LNCaP clone FGC (cell line): Measurements from ENCODE around the gene CFAP61.

ENCODE experiments used
- DNase-seq: peaks from one replicate; pipeline ENCODE4 v3.0.0-alpha.2; 2011; ENCODE audit warnings: low read depth
- H3K4me3 ChIP-seq: 2 replicates; pipeline ENCODE4 v1.5.1; 2011; ENCODE audit warnings: mild to moderate bottlenecking, low read depth, low read length, control low read depth
- TF ChIP-seq, protein P1 (sequence below): IDR thresholded peaks from 2 replicates; pipeline ENCODE4 v1.5.1; 2012; ENCODE audit warnings: mild to moderate bottlenecking; ENCODE audit not compliant: control insufficient read depth, insufficient read depth; ENCODE audit errors: extremely low read depth

Gene CFAP61

DNA sequence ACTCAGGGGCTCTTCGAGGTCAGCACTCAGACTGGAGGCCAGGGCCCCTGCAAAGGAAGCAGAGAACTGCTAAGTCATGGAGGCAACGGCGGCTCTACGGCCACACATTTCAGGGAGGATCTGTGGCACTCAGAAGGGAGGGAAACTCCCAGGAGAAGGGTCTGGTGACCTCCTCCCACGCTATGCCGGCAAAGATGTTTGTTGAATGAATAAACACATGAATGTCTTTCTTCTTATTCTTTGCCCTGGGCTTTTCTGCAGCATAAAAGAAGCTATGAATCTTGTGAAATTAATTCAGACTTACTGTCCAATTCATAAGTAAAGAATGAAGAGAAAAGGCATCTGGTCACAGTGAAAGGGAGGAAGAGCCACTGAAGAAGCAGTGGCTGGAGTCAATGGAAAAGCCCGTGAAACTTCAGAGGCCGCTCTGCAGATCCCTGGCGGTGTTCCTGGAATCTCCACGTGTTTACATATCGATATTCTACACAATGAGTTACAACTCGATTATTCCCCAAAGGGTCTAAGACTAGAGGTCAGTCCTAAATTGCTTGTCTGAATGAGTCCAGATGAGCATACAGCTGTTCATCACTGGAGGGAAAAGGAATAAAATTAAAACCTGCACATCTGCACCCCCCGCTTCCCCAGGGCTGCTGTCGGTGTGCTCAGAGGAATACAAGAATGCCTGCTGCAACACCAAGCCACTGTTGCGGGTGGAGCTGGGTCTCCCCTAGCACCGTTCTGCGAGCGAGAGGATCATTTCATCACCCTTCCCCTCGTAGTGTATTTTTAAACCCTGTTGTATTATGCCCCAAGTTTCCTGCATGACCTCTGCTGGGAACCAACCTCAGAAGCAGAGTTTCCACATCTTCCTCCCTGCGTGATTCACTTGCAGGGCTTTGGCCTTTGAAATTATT, 341.1 kb downstream of the CFAP61 start:
- TF ChIP-seq, protein P1, sequence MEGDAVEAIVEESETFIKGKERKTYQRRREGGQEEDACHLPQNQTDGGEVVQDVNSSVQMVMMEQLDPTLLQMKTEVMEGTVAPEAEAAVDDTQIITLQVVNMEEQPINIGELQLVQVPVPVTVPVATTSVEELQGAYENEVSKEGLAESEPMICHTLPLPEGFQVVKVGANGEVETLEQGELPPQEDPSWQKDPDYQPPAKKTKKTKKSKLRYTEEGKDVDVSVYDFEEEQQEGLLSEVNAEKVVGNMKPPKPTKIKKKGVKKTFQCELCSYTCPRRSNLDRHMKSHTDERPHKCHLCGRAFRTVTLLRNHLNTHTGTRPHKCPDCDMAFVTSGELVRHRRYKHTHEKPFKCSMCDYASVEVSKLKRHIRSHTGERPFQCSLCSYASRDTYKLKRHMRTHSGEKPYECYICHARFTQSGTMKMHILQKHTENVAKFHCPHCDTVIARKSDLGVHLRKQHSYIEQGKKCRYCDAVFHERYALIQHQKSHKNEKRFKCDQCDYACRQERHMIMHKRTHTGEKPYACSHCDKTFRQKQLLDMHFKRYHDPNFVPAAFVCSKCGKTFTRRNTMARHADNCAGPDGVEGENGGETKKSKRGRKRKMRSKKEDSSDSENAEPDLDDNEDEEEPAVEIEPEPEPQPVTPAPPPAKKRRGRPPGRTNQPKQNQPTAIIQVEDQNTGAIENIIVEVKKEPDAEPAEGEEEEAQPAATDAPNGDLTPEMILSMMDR: no peak
- no peak overlapping the region for H3K4me3 ChIP-seq
- no peak for DNase-seq

DNA sequence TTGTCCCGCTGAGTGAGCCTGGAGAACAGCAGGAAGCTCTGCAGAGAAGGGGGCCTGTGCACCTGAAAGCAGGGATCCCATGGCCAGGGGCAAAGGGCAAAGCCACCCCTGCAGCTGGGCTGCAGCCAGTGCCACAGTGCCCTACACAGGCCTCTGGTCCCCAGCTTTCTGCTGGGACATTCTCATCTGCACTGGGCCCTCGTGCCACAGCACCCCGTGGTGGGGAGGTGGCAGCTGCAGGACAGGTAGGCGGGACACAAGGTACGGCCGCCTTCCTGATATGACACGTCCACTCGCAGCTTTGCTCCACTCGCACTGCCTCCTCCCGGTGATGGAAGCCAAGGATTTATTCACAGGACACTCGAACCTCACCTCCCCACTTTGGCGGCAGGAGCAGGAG, 342.8 kb downstream of the CFAP61 start:
- TF ChIP-seq, protein P1: no peak
- H3K4me3 ChIP-seq: no peak overlapping the region
- DNase-seq: no peak

- H3K4me3 ChIP-seq: no peak overlapping the region
- DNase-seq: no peak
- TF ChIP-seq, protein P1: no peak
These were observed 343.7 kb downstream of the CFAP61 start for GRCh38 chr20:20395903-20396568.

- TF ChIP-seq, protein P1: no peak
- no peak for DNase-seq
- H3K4me3 ChIP-seq: no peak overlapping the region
These were observed 344.5 kb downstream of the CFAP61 start for GRCh38 chr20:20396794-20397193.

GRCh38 chr20:20398123-20398522, 345.8 kb downstream of the CFAP61 start:
- no peak for DNase-seq
- H3K4me3 ChIP-seq: no peak overlapping the region
- TF ChIP-seq, protein P1: no peak

DNA sequence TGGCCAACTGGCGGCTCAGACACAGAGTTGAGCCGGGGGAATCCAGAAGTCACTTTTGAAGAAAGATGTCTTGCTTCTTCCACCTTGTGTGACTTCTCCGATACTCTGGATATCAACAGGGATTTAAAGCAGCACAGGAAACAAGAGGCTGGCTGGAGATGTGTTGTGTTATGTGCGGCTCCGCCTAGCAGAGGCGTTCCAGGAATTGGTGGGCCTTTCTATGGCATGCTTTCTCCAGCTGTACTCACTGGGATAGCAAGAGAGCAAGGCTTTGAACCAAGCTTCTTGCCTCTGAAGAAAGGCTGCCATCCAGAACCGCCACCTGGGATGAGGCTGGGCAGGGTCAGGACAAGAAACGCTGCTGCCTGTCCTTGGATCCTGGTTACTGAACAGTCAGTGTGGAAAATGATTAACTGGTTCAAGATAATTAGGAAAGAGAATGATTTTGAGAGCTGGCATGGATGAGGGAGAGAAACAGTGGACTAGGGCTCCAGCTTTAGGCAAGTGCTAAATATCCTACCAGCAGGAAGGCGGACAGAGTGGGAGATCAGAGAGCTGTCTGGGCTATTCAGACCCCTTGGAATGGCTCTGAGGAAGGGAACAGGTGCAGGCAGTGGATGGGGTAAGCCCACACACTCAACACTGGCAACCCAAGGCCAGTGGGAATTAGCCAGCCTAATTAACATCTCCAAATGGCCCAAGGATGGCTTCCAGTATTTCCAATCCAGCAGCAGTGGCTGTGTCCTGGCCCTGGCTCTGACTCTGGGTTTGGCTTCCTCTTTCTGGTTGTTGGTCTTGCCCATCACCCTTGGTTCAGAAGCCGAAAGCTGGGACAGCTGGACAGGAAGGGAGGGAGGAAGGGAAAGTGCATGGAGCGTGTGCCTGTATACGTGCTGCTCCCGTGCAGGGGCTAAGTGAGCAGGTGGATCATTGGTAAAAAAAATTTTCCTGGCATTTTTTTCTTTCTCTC, 347.5 kb downstream of the CFAP61 start:
- TF ChIP-seq, protein P1: no peak
- no peak overlapping the region for H3K4me3 ChIP-seq
- DNase-seq: no peak
